DOHH2 (cell line): Measurements from ENCODE around the gene F10.

Experiments used
- CTCF ChIP-seq: fragments of 200-600 bp; sonication (generic); IDR thresholded peaks from one replicate; pipeline ENCODE4 v1.5.1; 2014; ENCODE audit warnings: antibody characterized with exemption, mild to moderate bottlenecking, low read depth, low read length; ENCODE audit not compliant: poor library complexity, severe bottlenecking
- EZH2phosphoT487 ChIP-seq: fragments of 200-600 bp; sonication (generic); IDR thresholded peaks from 2 replicates; pipeline ENCODE4 v1.6.1; 2017; ENCODE audit warnings: borderline replicate concordance, mild to moderate bottlenecking, antibody characterized with exemption, low read length, moderate library complexity, mixed read lengths

- TF ChIP-seq CTCF (no peak), EZH2phosphoT487 (no peak)
Measured at GRCh38 chr13:113183450-113184129, 61.0 kb downstream of the F10 start.
